Erythroblast (primary cell): ENCODE data around the gene UBE4B.
"Not testable (repeated sequence)": the region's sequence is repeated elsewhere in the genome, so short reads cannot be mapped to it uniquely, and the experiment has no call there.

Source experiments
- GATA1 ChIP-seq: IDR thresholded peaks from 2 replicates; pipeline ENCODE4 v1.6.1; 2011; ENCODE audit warnings: low read depth, mild to moderate bottlenecking, control low read depth, low read length, moderate library complexity
- POLR2A ChIP-seq: IDR thresholded peaks from 2 replicates; pipeline ENCODE4 v1.6.1; 2011; ENCODE audit warnings: mild to moderate bottlenecking, low read length

DNA sequence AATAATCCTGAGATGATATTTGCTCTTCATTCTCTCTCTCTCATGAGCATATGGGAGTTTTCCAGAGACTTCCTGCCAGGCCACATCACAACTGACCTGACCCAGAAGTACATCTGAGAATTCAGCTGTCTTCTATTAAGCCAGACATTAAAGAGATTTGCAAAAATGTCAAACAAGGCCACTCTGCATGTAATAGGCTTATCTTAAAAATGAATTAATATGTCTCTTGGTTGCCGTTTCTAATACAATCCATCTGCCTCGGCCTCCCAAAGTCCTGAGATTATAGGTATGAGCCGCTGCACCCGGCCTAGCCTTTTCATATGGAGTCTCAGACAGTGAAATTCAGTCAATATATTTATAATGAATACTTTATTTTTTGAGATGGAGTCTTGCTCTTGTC is 10.8 kb upstream of the UBE4B start:
- not testable (repeated sequence) for TF ChIP-seq POLR2A, GATA1
